K562 (cell line): Measurements from ENCODE around the gene MMP24. TPM values are rescaled to one million over a fixed set of nuclear protein-coding genes. Genes with fewer than 3 reads are reported as not detected.

Experiments
- CREM ChIP-seq: IDR thresholded peaks from 2 replicates; pipeline ENCODE4 v1.6.1; 2014; ENCODE audit warnings: antibody characterized with exemption, low read depth
- MBD2 ChIP-seq: sonication (generic); IDR thresholded peaks from 2 replicates; pipeline ENCODE4 v1.6.1; 2016; ENCODE audit warnings: low read depth, borderline replicate concordance
- MEIS2 ChIP-seq: fragments of 450-650 bp; IDR thresholded peaks from 2 replicates; pipeline ENCODE4 v1.6.1; 2014; ENCODE audit warnings: mild to moderate bottlenecking; ENCODE audit not compliant: partially characterized antibody
- MTA3 ChIP-seq: fragments of 450-650 bp; formaldehyde crosslinking; IDR thresholded peaks from 2 replicates; pipeline ENCODE4 v1.6.1; 2017; ENCODE audit warnings: mild to moderate bottlenecking, borderline replicate concordance
- MXI1 ChIP-seq: IDR thresholded peaks from 2 replicates; pipeline ENCODE4 v1.6.1; 2011; ENCODE audit warnings: low read depth, mild to moderate bottlenecking, improper control_type of control experiment, low read length
- NCOA4 ChIP-seq: fragments of 450-650 bp; IDR thresholded peaks from 2 replicates; pipeline ENCODE4 v1.6.1; 2018; ENCODE audit warnings: mild to moderate bottlenecking; ENCODE audit not compliant: partially characterized antibody
- POLR2H ChIP-seq: IDR thresholded peaks from 2 replicates; pipeline ENCODE4 v1.6.1; 2016; ENCODE audit warnings: missing genetic modification characterization, low read depth, mild to moderate bottlenecking, control low read depth, missing compliant biosample characterization, moderate library complexity
- POU5F1 ChIP-seq: fragments of 150-350 bp; IDR thresholded peaks from 2 replicates; pipeline ENCODE4 v1.6.1; 2014; ENCODE audit warnings: borderline replicate concordance, low read length, low read depth, mild to moderate bottlenecking; ENCODE audit not compliant: partially characterized antibody
- PTTG1 ChIP-seq: fragments of 450-650 bp; IDR thresholded peaks from 2 replicates; pipeline ENCODE4 v1.6.1; 2016; ENCODE audit warnings: low read depth, mild to moderate bottlenecking, missing genetic modification characterization, missing compliant biosample characterization
- RBM22 ChIP-seq: fragments of 200-400 bp; formaldehyde crosslinking; IDR thresholded peaks from 2 replicates; pipeline ENCODE4 v1.6.1; 2018; ENCODE audit warnings: low read length, low read depth; ENCODE audit not compliant: poor library complexity, severe bottlenecking
- SPI1 ChIP-seq: IDR thresholded peaks from 2 replicates; pipeline ENCODE4 v1.6.1; 2011; ENCODE audit warnings: low read depth, low read length, control low read depth, borderline replicate concordance
- STAG1 ChIP-seq: sonication (generic); formaldehyde crosslinking; IDR thresholded peaks from 2 replicates; pipeline ENCODE4 v1.5.0; 2020; ENCODE audit warnings: missing genetic modification reagents, borderline replicate concordance
- ZKSCAN1 ChIP-seq: fragments of 150-350 bp; IDR thresholded peaks from 2 replicates; pipeline ENCODE4 v1.6.1; 2016; ENCODE audit warnings: low read depth, low read length
- polyA plus RNA-seq, 8 experiments: library from polyadenylated mRNA; depleted of rRNA in 4 of 8; stranded (reverse) in 5 of 8; unstranded in 3 of 8; fragments of >200 nt; fragmentation: Nextera tagmentation in 2 of 8; fragmentation: Illumina TruSeq in 1 of 8; extraction: Ambion mirVana in 2 of 8; extraction: Trizol in 1 of 8; gene quantifications; 2 replicates each; pipeline versions ENCODE4 v1.2.1 to v1.2.3, GENCODE V29; 2011 to 2014; ENCODE audit warnings: inconsistent platforms in 1 of 8, missing spikeins in 1 of 8
- total RNA-seq, 7 experiments: library from RNA; depleted of rRNA in 6 of 7; stranded (reverse); fragments of >200 nt in 6 of 7; fragmentation: Illumina TruSeq in 2 of 7; extraction: Trizol in 2 of 7; gene quantifications; 2 replicates each; pipeline versions ENCODE4 v1.2.1 to v1.2.3, GENCODE V29; 2011 to 2021; ENCODE audit warnings: low replicate concordance in 1 of 7
- TF ChIP-seq, protein P1 (sequence below): fragments of 450-650 bp; IDR thresholded peaks from one replicate; pipeline ENCODE4 v1.6.1; 2018; ENCODE audit warnings: mild to moderate bottlenecking, moderate library complexity; ENCODE audit not compliant: partially characterized antibody
- TF ChIP-seq, protein P2 (sequence below): sonication (generic); formaldehyde crosslinking; IDR thresholded peaks from 2 replicates; pipeline ENCODE4 v1.8.1; 2023; ENCODE audit warnings: mild to moderate bottlenecking, missing genetic modification reagents
- TF ChIP-seq, protein P3 (sequence below), 2 experiments: fragments of 450-650 bp; conservative IDR thresholded peaks; 2 replicates each; pipeline ENCODE4 v1.6.1; 2017; ENCODE audit warnings: mild to moderate bottlenecking in 2 of 2, moderate library complexity in 2 of 2
- TF ChIP-seq, protein P4 (sequence below): fragments of 450-650 bp; IDR thresholded peaks from 2 replicates; pipeline ENCODE4 v1.6.1; 2016; ENCODE audit warnings: mild to moderate bottlenecking

The MMP24 gene
- total and polyA plus RNA-seq, 9 of the 15 experiments (the other 6 are each of a cell fraction or from before 2014, with no cell fraction given): 0.03 to 0.07 (median 0.03) TPM; not detected in 6

DNA sequence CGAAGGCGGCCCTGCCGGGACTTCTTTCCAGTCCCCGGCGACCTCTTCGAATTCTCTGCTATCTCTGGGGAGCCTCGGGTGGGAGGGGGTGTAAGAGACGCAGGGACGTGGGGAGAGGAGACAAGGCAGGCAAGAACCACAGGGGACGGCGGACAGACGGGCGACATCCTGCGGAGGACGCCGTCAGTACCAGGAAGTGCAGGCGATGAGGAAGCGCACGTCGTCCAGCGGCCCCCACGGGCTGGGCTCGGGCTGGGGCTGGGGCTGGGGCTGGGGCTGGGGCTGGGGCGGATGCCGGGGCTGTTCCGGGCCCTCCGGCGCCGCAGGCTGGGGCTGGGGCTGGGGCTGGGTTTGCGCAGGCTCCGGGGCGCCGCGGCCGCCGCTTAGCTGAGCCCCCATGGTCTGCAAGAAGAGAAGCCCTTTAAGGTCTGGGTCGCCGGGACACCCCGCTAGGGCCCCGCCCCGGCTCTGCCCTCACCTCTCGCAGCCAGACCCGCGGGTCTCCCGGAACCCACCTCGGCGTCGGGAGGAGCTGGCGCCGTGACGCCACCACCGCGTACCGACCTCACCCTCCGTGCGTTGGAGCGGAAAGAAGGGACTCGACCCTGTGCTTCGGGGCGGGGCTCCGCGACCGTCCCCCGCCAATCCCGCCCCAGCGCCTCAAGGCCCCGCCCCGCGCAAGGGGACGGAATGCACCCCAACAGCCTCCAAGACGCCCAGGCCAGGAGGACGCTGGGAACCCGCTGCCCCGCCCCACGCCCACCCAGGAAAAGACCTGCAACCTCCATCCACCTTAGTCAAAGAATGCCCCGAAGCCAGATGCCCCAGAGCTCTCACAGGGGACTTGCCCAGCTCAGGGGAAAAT lies 51.3 kb downstream of the MMP24 start, which contains the start of gene MMP24OS (continued):
- peak; percentile 75 for TF ChIP-seq SPI1
- TF ChIP-seq POLR2H (tag): peak; percentile 66; the same call in 1 of the 2 replicates
- TF ChIP-seq, protein P1, sequence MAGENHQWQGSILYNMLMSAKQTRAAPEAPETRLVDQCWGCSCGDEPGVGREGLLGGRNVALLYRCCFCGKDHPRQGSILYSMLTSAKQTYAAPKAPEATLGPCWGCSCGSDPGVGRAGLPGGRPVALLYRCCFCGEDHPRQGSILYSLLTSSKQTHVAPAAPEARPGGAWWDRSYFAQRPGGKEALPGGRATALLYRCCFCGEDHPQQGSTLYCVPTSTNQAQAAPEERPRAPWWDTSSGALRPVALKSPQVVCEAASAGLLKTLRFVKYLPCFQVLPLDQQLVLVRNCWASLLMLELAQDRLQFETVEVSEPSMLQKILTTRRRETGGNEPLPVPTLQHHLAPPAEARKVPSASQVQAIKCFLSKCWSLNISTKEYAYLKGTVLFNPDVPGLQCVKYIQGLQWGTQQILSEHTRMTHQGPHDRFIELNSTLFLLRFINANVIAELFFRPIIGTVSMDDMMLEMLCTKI: no peak
- peak; percentile 58 for TF ChIP-seq RBM22
- TF ChIP-seq MBD2: peak; percentile 48; the same call in 1 of the 2 replicates
- TF ChIP-seq, protein P2, sequence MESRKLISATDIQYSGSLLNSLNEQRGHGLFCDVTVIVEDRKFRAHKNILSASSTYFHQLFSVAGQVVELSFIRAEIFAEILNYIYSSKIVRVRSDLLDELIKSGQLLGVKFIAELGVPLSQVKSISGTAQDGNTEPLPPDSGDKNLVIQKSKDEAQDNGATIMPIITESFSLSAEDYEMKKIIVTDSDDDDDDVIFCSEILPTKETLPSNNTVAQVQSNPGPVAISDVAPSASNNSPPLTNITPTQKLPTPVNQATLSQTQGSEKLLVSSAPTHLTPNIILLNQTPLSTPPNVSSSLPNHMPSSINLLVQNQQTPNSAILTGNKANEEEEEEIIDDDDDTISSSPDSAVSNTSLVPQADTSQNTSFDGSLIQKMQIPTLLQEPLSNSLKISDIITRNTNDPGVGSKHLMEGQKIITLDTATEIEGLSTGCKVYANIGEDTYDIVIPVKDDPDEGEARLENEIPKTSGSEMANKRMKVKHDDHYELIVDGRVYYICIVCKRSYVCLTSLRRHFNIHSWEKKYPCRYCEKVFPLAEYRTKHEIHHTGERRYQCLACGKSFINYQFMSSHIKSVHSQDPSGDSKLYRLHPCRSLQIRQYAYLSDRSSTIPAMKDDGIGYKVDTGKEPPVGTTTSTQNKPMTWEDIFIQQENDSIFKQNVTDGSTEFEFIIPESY: peak; percentile 86
- TF ChIP-seq POU5F1: no peak
- TF ChIP-seq PTTG1 (tag): no peak
- TF ChIP-seq MEIS2: no peak
- peak; percentile 79 for TF ChIP-seq CREM
- TF ChIP-seq, protein P3, sequence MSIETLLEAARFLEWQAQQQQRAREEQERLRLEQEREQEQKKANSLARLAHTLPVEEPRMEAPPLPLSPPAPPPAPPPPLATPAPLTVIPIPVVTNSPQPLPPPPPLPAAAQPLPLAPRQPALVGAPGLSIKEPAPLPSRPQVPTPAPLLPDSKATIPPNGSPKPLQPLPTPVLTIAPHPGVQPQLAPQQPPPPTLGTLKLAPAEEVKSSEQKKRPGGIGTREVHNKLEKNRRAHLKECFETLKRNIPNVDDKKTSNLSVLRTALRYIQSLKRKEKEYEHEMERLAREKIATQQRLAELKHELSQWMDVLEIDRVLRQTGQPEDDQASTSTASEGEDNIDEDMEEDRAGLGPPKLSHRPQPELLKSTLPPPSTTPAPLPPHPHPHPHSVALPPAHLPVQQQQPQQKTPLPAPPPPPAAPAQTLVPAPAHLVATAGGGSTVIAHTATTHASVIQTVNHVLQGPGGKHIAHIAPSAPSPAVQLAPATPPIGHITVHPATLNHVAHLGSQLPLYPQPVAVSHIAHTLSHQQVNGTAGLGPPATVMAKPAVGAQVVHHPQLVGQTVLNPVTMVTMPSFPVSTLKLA (conservative IDR thresholded peaks at IDR 0.05): 0 out of 4 replicates have a peak, but pooled peaks of 1 of the 2 experiments have one; percentile 48
- TF ChIP-seq STAG1 (CRISPR knock-in tag): no peak
- peak; percentile 52; the same call in 1 of the 2 replicates for TF ChIP-seq MTA3
- no peak; the same call in 1 of the 2 replicates for TF ChIP-seq MXI1
- TF ChIP-seq, protein P4, sequence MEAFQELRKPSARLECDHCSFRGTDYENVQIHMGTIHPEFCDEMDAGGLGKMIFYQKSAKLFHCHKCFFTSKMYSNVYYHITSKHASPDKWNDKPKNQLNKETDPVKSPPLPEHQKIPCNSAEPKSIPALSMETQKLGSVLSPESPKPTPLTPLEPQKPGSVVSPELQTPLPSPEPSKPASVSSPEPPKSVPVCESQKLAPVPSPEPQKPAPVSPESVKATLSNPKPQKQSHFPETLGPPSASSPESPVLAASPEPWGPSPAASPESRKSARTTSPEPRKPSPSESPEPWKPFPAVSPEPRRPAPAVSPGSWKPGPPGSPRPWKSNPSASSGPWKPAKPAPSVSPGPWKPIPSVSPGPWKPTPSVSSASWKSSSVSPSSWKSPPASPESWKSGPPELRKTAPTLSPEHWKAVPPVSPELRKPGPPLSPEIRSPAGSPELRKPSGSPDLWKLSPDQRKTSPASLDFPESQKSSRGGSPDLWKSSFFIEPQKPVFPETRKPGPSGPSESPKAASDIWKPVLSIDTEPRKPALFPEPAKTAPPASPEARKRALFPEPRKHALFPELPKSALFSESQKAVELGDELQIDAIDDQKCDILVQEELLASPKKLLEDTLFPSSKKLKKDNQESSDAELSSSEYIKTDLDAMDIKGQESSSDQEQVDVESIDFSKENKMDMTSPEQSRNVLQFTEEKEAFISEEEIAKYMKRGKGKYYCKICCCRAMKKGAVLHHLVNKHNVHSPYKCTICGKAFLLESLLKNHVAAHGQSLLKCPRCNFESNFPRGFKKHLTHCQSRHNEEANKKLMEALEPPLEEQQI: no peak
- TF ChIP-seq NCOA4: no peak
- no peak for TF ChIP-seq ZKSCAN1
